ENCODE measurements around the gene SF3B4. TPM values are rescaled to one million over a fixed set of nuclear protein-coding genes. Genes with fewer than 3 reads are reported as not detected.
"Not testable (repeated sequence)": the region's sequence is repeated elsewhere in the genome, so short reads cannot be mapped to it uniquely, and the experiment has no call there.

SF3B4 gene
- total RNA-seq, 1 donor from 2014 or later: 74.0 TPM

- Mint-ChIP-seq H3K36me3 (ENCODE audit: low read depth, unreplicated experiment) (peaks cover 18% of the 10 kb centered on the region), H3K27ac (ENCODE audit: unreplicated experiment) (no peak overlapping the region), H3K9me3 (ENCODE audit: unreplicated experiment) (no peaks in the 10 kb centered on the region), H3K27me3 (ENCODE audit: low read depth, unreplicated experiment) (no peaks in the 10 kb centered on the region), H3K4me1 (ENCODE audit: low read depth, unreplicated experiment) (peaks cover 29% of the 10 kb centered on the region), H3K4me3 (ENCODE audit: unreplicated experiment) (no peak overlapping the region)
- FAIRE-seq (no peak), DNase-seq (ENCODE audit: low read depth) (no peak)
- H3K9ac ChIP-seq (ENCODE audit: low read length): no peak overlapping the region
- H3K36me3 ChIP-seq (ENCODE audit: insufficient read depth, low read length): peaks cover 20% of the 10 kb centered on the region
- H3K27me3 ChIP-seq (ENCODE audit: insufficient read depth, low read length): no peaks in the 10 kb centered on the region
- TF ChIP-seq CTCF (IDR thresholded peaks at IDR 0.05; ENCODE audit: insufficient read depth, low read depth, low read length) (no peak), EZH2 (IDR thresholded peaks at IDR 0.05; ENCODE audit: insufficient read depth, low read length) (no peak)
- no peak overlapping the region for H3K27ac ChIP-seq (ENCODE audit: low read depth, low read length)
- H3K79me2 ChIP-seq (ENCODE audit: insufficient read depth, low read length): no peaks in the 10 kb centered on the region
- no peaks in the 10 kb centered on the region for H3K9me3 ChIP-seq (ENCODE audit: insufficient read depth, low read depth, low read length)
- no peaks in the 10 kb centered on the region for H4K20me1 ChIP-seq (ENCODE audit: insufficient read depth, low read length)
- H3K4me3 ChIP-seq (ENCODE audit: insufficient read depth, low read depth, low read length): no peak overlapping the region
- peaks cover 20% of the 10 kb centered on the region for H3K4me1 ChIP-seq (ENCODE audit: insufficient read depth, low read length)
- no peak overlapping the region for H2AFZ ChIP-seq (ENCODE audit: low read depth, low read length)
- no peak overlapping the region for H3K4me2 ChIP-seq (ENCODE audit: low read length)
These were observed 14.6 kb upstream of the SF3B4 start for GRCh38 chr1:149942207-149942606.

- Histone ChIP-seq H3K9ac (ENCODE audit: low read length) (no peak overlapping the region), H3K27ac (ENCODE audit: low read depth, low read length) (no peak overlapping the region), H3K4me3 (ENCODE audit: insufficient read depth, low read depth, low read length) (no peak overlapping the region), H3K9me3 (ENCODE audit: insufficient read depth, low read depth, low read length) (no peaks in the 10 kb centered on the region), H3K4me2 (ENCODE audit: low read length) (no peak overlapping the region), H2AFZ (ENCODE audit: low read depth, low read length) (no peak overlapping the region), H3K4me1 (ENCODE audit: insufficient read depth, low read length) (peaks cover 34% of the 10 kb centered on the region), H4K20me1 (ENCODE audit: insufficient read depth, low read length) (no peaks in the 10 kb centered on the region), H3K27me3 (ENCODE audit: insufficient read depth, low read length) (no peaks in the 10 kb centered on the region), H3K36me3 (ENCODE audit: insufficient read depth, low read length) (peaks cover 15% of the 10 kb centered on the region), H3K79me2 (ENCODE audit: insufficient read depth, low read length) (peaks cover 8% of the 10 kb centered on the region)
- no peak overlapping the region for H3K4me3 Mint-ChIP-seq (ENCODE audit: unreplicated experiment)
- H3K27ac Mint-ChIP-seq (ENCODE audit: unreplicated experiment): peak overlapping the region; percentile 83
- no peaks in the 10 kb centered on the region for H3K9me3 Mint-ChIP-seq (ENCODE audit: unreplicated experiment)
- H3K4me1 Mint-ChIP-seq (ENCODE audit: low read depth, unreplicated experiment): peaks cover 39% of the 10 kb centered on the region
- H3K36me3 Mint-ChIP-seq (ENCODE audit: low read depth, unreplicated experiment): peaks cover 14% of the 10 kb centered on the region
- H3K27me3 Mint-ChIP-seq (ENCODE audit: low read depth, unreplicated experiment): no peaks in the 10 kb centered on the region
- no peak for FAIRE-seq
- no peak for DNase-seq (ENCODE audit: low read depth)
- no peak for TF ChIP-seq CTCF (IDR thresholded peaks at IDR 0.05; ENCODE audit: insufficient read depth, low read depth, low read length)
- TF ChIP-seq EZH2 (IDR thresholded peaks at IDR 0.05; ENCODE audit: insufficient read depth, low read length): no peak
These were observed 12.8 kb upstream of the SF3B4 start for GRCh38 chr1:149940427-149940826.

- not testable (repeated sequence) for H3K9me3 Mint-ChIP-seq (ENCODE audit: unreplicated experiment); H2AFZ ChIP-seq (ENCODE audit: low read depth, low read length); FAIRE-seq; H3K9me3 ChIP-seq (ENCODE audit: insufficient read depth, low read depth, low read length); H3K36me3 Mint-ChIP-seq (ENCODE audit: low read depth, unreplicated experiment); DNase-seq (ENCODE audit: low read depth); H3K27me3 ChIP-seq (ENCODE audit: insufficient read depth, low read length); H3K27me3 Mint-ChIP-seq (ENCODE audit: low read depth, unreplicated experiment); H3K9ac ChIP-seq (ENCODE audit: low read length); H4K20me1 ChIP-seq (ENCODE audit: insufficient read depth, low read length); H3K36me3 ChIP-seq (ENCODE audit: insufficient read depth, low read length)
- Histone ChIP-seq H3K4me2 (ENCODE audit: low read length) (peak overlapping the region; percentile 85), H3K4me1 (ENCODE audit: insufficient read depth, low read length) (peaks cover 34% of the 10 kb centered on the region), H3K27ac (ENCODE audit: low read depth, low read length) (peak overlapping the region; percentile 65), H3K4me3 (ENCODE audit: insufficient read depth, low read depth, low read length) (peak overlapping the region; percentile 20), H3K79me2 (ENCODE audit: insufficient read depth, low read length) (peaks cover 10% of the 10 kb centered on the region)
- Mint-ChIP-seq H3K4me1 (ENCODE audit: low read depth, unreplicated experiment) (peaks cover 39% of the 10 kb centered on the region), H3K27ac (ENCODE audit: unreplicated experiment) (peak overlapping the region; percentile 70), H3K4me3 (ENCODE audit: unreplicated experiment) (peak overlapping the region; percentile 62)
These were observed 11.0 kb upstream of the SF3B4 start for GRCh38 chr1:149938668-149939003.

All from astrocyte (in vitro differentiated cells and primary cell).